Stimulated activated CD8-positive, alpha-beta memory T cell treated with anti-CD3 and anti-CD28 coated beads, Interleukin-2, amount 100 ng/mL, for 1 hour (primary cell): ENCODE measurements around the gene SIN3A.
"Not testable (repeated sequence)": the region's sequence is repeated elsewhere in the genome, so short reads cannot be mapped to it uniquely, and the experiment has no call there.

ENCODE experiments used
- DNase-seq, 2 donors: peaks; one replicate each; pipeline ENCODE4 v3.0.0-alpha.2; 2020; ENCODE audit warnings: low read depth in 2 of 2

Gene SIN3A

GRCh38 chr15:75450307-75451201 lies 936 bp downstream of the SIN3A start:
- DNase-seq: peak; percentile 87 to 92

GRCh38 chr15:75449585-75450306 lies 1.7 kb downstream of the SIN3A start:
- no peak for DNase-seq

- DNase-seq: not testable (repeated sequence)
Measured at GRCh38 chr15:75448171-75448570, 3.3 kb downstream of the SIN3A start.

GRCh38 chr15:75446151-75446550 lies 5.3 kb downstream of the SIN3A start:
- DNase-seq: no peak

GRCh38 chr15:75445324-75445723 lies 6.2 kb downstream of the SIN3A start:
- DNase-seq: not testable (repeated sequence)

GRCh38 chr15:75443972-75444453 lies 7.5 kb downstream of the SIN3A start:
- DNase-seq: not testable (repeated sequence)

GRCh38 chr15:75437721-75438120 lies 13.8 kb downstream of the SIN3A start:
- DNase-seq: no peak

GRCh38 chr15:75436881-75437280 lies 14.6 kb downstream of the SIN3A start:
- no peak for DNase-seq

GRCh38 chr15:75431682-75432081 lies 19.8 kb downstream of the SIN3A start:
- no peak for DNase-seq

GRCh38 chr15:75431270-75431669 lies 20.2 kb downstream of the SIN3A start:
- DNase-seq: no peak

- DNase-seq: no peak
Measured at GRCh38 chr15:75430259-75430658, 21.2 kb downstream of the SIN3A start.

- no peak for DNase-seq
Measured at GRCh38 chr15:75428152-75428551, 23.3 kb downstream of the SIN3A start.

- DNase-seq: no peak
Measured at GRCh38 chr15:75425966-75426500, 25.5 kb downstream of the SIN3A start.

GRCh38 chr15:75422554-75422953 lies 28.9 kb downstream of the SIN3A start:
- no peak for DNase-seq

- DNase-seq: no peak
Measured at GRCh38 chr15:75420698-75421097, 30.8 kb downstream of the SIN3A start.

GRCh38 chr15:75416584-75416983 lies 34.9 kb downstream of the SIN3A start:
- no peak for DNase-seq

- no peak for DNase-seq
Measured at GRCh38 chr15:75410196-75410595, 41.3 kb downstream of the SIN3A start.

- DNase-seq: no peak
Measured at GRCh38 chr15:75407083-75407482, 44.4 kb downstream of the SIN3A start.

GRCh38 chr15:75403892-75404291 lies 47.6 kb downstream of the SIN3A start:
- DNase-seq: no peak

GRCh38 chr15:75397494-75397893 lies 54.0 kb downstream of the SIN3A start:
- no peak for DNase-seq

GRCh38 chr15:75389791-75390382 lies 61.6 kb downstream of the SIN3A start:
- DNase-seq: no peak

GRCh38 chr15:75383986-75384385 lies 67.5 kb downstream of the SIN3A start:
- DNase-seq: not testable (repeated sequence)
